GM06990 (cell line): Measurements from ENCODE around the gene EVI5.
"Not testable (repeated sequence)": the region's sequence is repeated elsewhere in the genome, so short reads cannot be mapped to it uniquely, and the experiment has no call there.

Source experiments
- DNase-seq: peaks from one replicate; pipeline ENCODE4 v3.0.0-alpha.2; 2011; ENCODE audit not compliant: insufficient read length; ENCODE audit errors: extremely low read depth
- H3K27me3 ChIP-seq: replicated peaks from 2 replicates; pipeline ENCODE4 v1.6.0; 2011; ENCODE audit warnings: low read length; ENCODE audit not compliant: control insufficient read depth, insufficient read depth
- H3K36me3 ChIP-seq: 2 replicates; pipeline ENCODE4 v1.5.1; 2011; ENCODE audit warnings: low read length; ENCODE audit not compliant: control insufficient read depth, insufficient read depth
- H3K4me3 ChIP-seq: replicated peaks from 2 replicates; pipeline ENCODE4 v1.5.1; 2011; ENCODE audit warnings: low read depth, mild to moderate bottlenecking, control low read depth, low read length
- CTCF ChIP-seq: IDR thresholded peaks from 2 replicates; pipeline ENCODE4 v1.5.1; 2011; ENCODE audit warnings: low read length, control low read depth, mild to moderate bottlenecking, inconsistent platforms; ENCODE audit not compliant: insufficient read depth, poor library complexity, severe bottlenecking

Gene EVI5

GRCh38 chr1:92585831-92586230 is 199.1 kb downstream of the EVI5 start:
- H3K4me3 ChIP-seq = no peak overlapping the region
- H3K27me3 ChIP-seq = no peaks in the 10 kb centered on the region
- DNase-seq = no peak
- TF ChIP-seq CTCF = no peak
- H3K36me3 ChIP-seq = no peaks in the 10 kb centered on the region

- H3K27me3 ChIP-seq, DNase-seq, H3K36me3 ChIP-seq, H3K4me3 ChIP-seq: not testable (repeated sequence)
These were observed 200.1 kb downstream of the EVI5 start for GRCh38 chr1:92584810-92585209.

- DNase-seq = peak; percentile 69
- no peaks in the 10 kb centered on the region for H3K36me3 ChIP-seq
- peak; percentile 8 for TF ChIP-seq CTCF
- H3K4me3 ChIP-seq = peak overlapping the region; percentile 18
- H3K27me3 ChIP-seq = no peaks in the 10 kb centered on the region
These were observed 200.8 kb downstream of the EVI5 start for GRCh38 chr1:92583821-92584760.

- H3K27me3 ChIP-seq = no peaks in the 10 kb centered on the region
- H3K36me3 ChIP-seq = no peaks in the 10 kb centered on the region
- no peak for DNase-seq
- TF ChIP-seq CTCF = no peak
- H3K4me3 ChIP-seq = no peak overlapping the region
These were observed 207.5 kb downstream of the EVI5 start for GRCh38 chr1:92577261-92577895.

GRCh38 chr1:92575123-92575522 is 209.8 kb downstream of the EVI5 start:
- H3K36me3 ChIP-seq = no peaks in the 10 kb centered on the region
- no peak for DNase-seq
- no peak for TF ChIP-seq CTCF
- H3K4me3 ChIP-seq = no peak overlapping the region
- no peaks in the 10 kb centered on the region for H3K27me3 ChIP-seq

- TF ChIP-seq CTCF = no peak
- no peak for DNase-seq
- H3K27me3 ChIP-seq = no peaks in the 10 kb centered on the region
- H3K36me3 ChIP-seq = no peaks in the 10 kb centered on the region
- no peak overlapping the region for H3K4me3 ChIP-seq
These were observed 212.4 kb downstream of the EVI5 start for GRCh38 chr1:92572520-92572919.
